Heart right ventricle (tissue), 16 donors: ENCODE data around the gene CMKLR1. TPM values are rescaled to one million over a fixed set of nuclear protein-coding genes. Genes with fewer than 3 reads are reported as not detected.

Experiments
- ATAC-seq, 8 donors: fragments of 200-7000 bp; cut with Tn5 transposase; one replicate each; pipeline ENCODE4 v1.9.1; 2020; ENCODE audit warnings: mild to moderate bottlenecking in 8 of 8, moderate library complexity in 8 of 8, moderate number of reproducible peaks in 1 of 8
- DNase-seq, 2 donors: peaks; one replicate each; pipeline ENCODE4 v3.0.0-alpha.2; 2020
- H3K27ac ChIP-seq, 10 donors: fragments of 200-600 bp; sonication (generic) in 2 of 10; one replicate each; pipeline versions ENCODE4 v1.5.0 to v1.8.0; 2020 to 2022; ENCODE audit warnings: mild to moderate bottlenecking in 3 of 10
- H3K27me3 ChIP-seq, 7 donors: fragments of 200-600 bp; one replicate each; pipeline ENCODE4 v1.8.0; 2021 to 2022; ENCODE audit warnings: mild to moderate bottlenecking in 2 of 7
- H3K36me3 ChIP-seq, 9 donors: fragments of 200-600 bp; sonication (generic) in 1 of 9; one replicate each; pipeline versions ENCODE4 v1.5.0 to v1.8.0; 2020 to 2022; ENCODE audit warnings: mild to moderate bottlenecking in 2 of 9
- H3K4me1 ChIP-seq, 9 donors: fragments of 200-600 bp; sonication (generic) in 1 of 9; one replicate each; pipeline versions ENCODE4 v1.5.0 to v1.8.0; 2020 to 2022; ENCODE audit warnings: mild to moderate bottlenecking in 4 of 9
- H3K4me3 ChIP-seq, 10 donors: fragments of 200-600 bp; sonication (generic) in 2 of 10; one replicate each; pipeline versions ENCODE4 v1.5.0 to v1.8.0; 2020 to 2022; ENCODE audit warnings: mild to moderate bottlenecking in 7 of 10, moderate library complexity in 2 of 10
- H3K9me3 ChIP-seq, 11 donors: fragments of 200-600 bp in 10 of 11; sonication (generic) in 2 of 11; one replicate each; pipeline versions ENCODE4 v1.5.0 to v1.8.0; 2013 to 2022; ENCODE audit warnings: mild to moderate bottlenecking in 2 of 11, control low read depth in 1 of 11, moderate library complexity in 1 of 11
- CTCF ChIP-seq, 9 donors: fragments of 200-600 bp; sonication (generic) in 2 of 9; IDR thresholded peaks; one replicate each; pipeline versions ENCODE4 v1.5.0 to v1.8.0; 2021 to 2022; ENCODE audit warnings: antibody characterized with exemption in 9 of 9, mild to moderate bottlenecking in 5 of 9, moderate library complexity in 1 of 9
- WGBS, 2 donors: extraction: QIAGEN DNeasy Blood & Tissue Kit; methylation state at CpG; one replicate each; pipeline ENCODE4 v1.1.7; 2013; ENCODE audit warnings: inconsistent platforms in 1 of 2; 5-methylcytosine and 5-hydroxymethylcytosine counted together
- intact Hi-C, 10 donors: fragments of 100-400 bp; cut with DNase I; formaldehyde crosslinking; loops; one replicate each; pipeline versions ENCODE4 v1.11.1 to v1.14.2; 2022
- polyA plus RNA-seq, 2 donors: library from polyadenylated mRNA; stranded (reverse); fragments of 200-250 nt; gene quantifications; one replicate each; pipeline ENCODE4 v1.2.3, GENCODE V29; 2013
- total RNA-seq, 10 donors: library from RNA; stranded (reverse); fragmentation: NEBNext Ultra II Directional in 3 of 10; extraction: Animal tissue kit (Norgen Biotek cat#: 25700) in 3 of 10; gene quantifications; one replicate each; pipeline versions ENCODE4 v1.2.1 to v1.2.4, GENCODE V29; 2021 to 2023
- donor health status: Arrhythmogenic right ventricular cardiomyopathy.
- donor health status: ischemic (EF 13 %, LVEDD 7.1; RV severe dilation, severe dysfunction).
- donor health status: healthy with polysubstance abuse.
- donor health status: DM: no; HTN: yes; CAD: no.
- donor health status: DM: no; HTN: no; CAD: no.
- donor health status: ischemic (EF 25% LVEDD 6.9; RV normal size, moderate dysfunction).
- donor health status: ischemic (EF 25% LVEDD 5.7; RV mildly dilated, moderate dysfunction).
- donor health status: healthy.
- donor health status: DM: yes; HTN: yes; CAD: no.
- donor health status: Ischemic cardiomyopathy.
- donor health status: ischemic (EF 35%, LVEDD 5.7; RV mildly dilated, moderate dysfunction).
- donor health status: nonischemic (EF 11% LVEDD 7.7; RV severe dilation, severe dysfunction).
- donor health status: DM: yes; HTN: yes; CAD: no.
- donor health status: PGD.
- donor health status: ischemic (EF 29% LVEDD 5.4; RV normal size, mild dysfunction).
- donor health status: nonischemic (EF 23%, LVEDD 6.1; RV moderate dilation, normal function).

Gene CMKLR1
- total and polyA plus RNA-seq, 12 donors, result 2.2 to 24.0 (median 5.1) TPM

- no peak for TF ChIP-seq CTCF (IDR thresholded peaks at IDR 0.05)
- Histone ChIP-seq H3K36me3 (no peaks in the 10 kb centered on the region), H3K27ac (no peak overlapping the region), H3K4me1 (no peaks in the 10 kb centered on the region), H3K9me3 (peaks cover 0 to 7% (median 4%) of the 10 kb centered on the region in 11 donors), H3K4me3 (no peak overlapping the region), H3K27me3 (peaks cover 0 to 47% (median 38%) of the 10 kb centered on the region in 7 donors)
- intact Hi-C loops, result loop anchor here in 4 of 10 donors (5.0 to 10.0 kb wide), 2 partner anchors 216 to 219 kb away; no protein-coding TSS in a partner anchor
- 95% methylated on average over 3 of the region's 3 CpGs for WGBS, 2 donors
- ATAC-seq, result no peak
- no peak for DNase-seq
Observed at GRCh38 chr12:108238474-108238873, 100.6 kb downstream of the CMKLR1 start.

Other genes starting within 250 kb of the CMKLR1 start
- 1 to 10 TPM in 3 of 10 donors, under 1 TPM in 4, not detected in 3; 0.09 to 2.8 (median 0.52) TPM for gene WSCD2, start 210.0 kb downstream of the CMKLR1 start, total RNA-seq
- under 1 TPM; 0.01 to 0.44 TPM for gene WSCD2, start 210.0 kb downstream of the CMKLR1 start, polyA plus RNA-seq
- 1 to 10 TPM; 2.1 to 4.4 (median 2.8) TPM for gene FICD, start 176.0 kb upstream of the CMKLR1 start, total RNA-seq
- 1 to 10 TPM; 2.1 to 3.7 TPM for gene FICD, start 176.0 kb upstream of the CMKLR1 start, polyA plus RNA-seq
- 10 to 100 TPM; 20.7 to 38.0 (median 25.2) TPM for gene SART3, start 221.9 kb upstream of the CMKLR1 start, total RNA-seq
- gene SART3, start 221.9 kb upstream of the CMKLR1 start, polyA plus RNA-seq, result 10 to 100 TPM; 13.5 to 18.3 TPM
- gene ISCU, start 223.3 kb upstream of the CMKLR1 start, total RNA-seq, result 100 to 1,000 TPM; 321 to 630 (median 522) TPM
- 100 to 1,000 TPM; 164 to 215 TPM for gene ISCU, start 223.3 kb upstream of the CMKLR1 start, polyA plus RNA-seq